ENCODE measurements around the gene CCKAR.
"Not testable (repeated sequence)": the region's sequence is repeated elsewhere in the genome, so short reads cannot be mapped to it uniquely, and the experiment has no call there.

The CCKAR gene

GRCh38 chr4:26490111-26490959 is at the start of gene CCKAR:
TSS of gene CCKAR (minus strand) at chr4:26490484. CDS start at chr4:26490267, 217 bp downstream.
- DNase-seq (ENCODE audit: low read depth in 2 of 2) = no peak

- DNase-seq (ENCODE audit: low read depth in 2 of 2) = no peak
Measured at GRCh38 chr4:26533685-26534084, 43.4 kb upstream of the CCKAR start.

GRCh38 chr4:26531491-26532116 is 41.3 kb upstream of the CCKAR start:
- DNase-seq (ENCODE audit: low read depth in 2 of 2) = no peak

GRCh38 chr4:26530099-26530498 is 39.8 kb upstream of the CCKAR start:
- no peak for DNase-seq (ENCODE audit: low read depth in 2 of 2)

DNA sequence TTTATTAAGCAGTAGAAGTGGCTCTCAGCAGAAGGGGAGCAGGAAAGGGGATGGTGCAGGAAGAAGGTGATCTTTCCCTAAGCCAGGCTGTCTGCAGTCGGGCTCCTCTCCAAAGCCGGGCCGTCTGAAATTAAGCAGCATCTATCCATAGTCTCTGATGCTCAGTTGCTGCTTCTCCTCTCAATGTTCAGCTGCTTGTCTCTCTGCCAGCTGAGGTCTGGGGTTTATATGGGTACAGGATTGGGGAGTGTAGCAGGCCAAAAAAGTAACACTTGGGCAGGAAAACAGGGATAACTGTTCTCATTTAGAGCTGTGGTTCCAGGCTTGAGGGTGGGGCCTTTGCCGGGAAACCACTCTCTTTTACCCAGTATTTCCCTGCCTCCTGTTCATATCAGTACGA is 39.2 kb upstream of the CCKAR start:
- DNase-seq (ENCODE audit: low read depth in 2 of 2) = no peak

DNA sequence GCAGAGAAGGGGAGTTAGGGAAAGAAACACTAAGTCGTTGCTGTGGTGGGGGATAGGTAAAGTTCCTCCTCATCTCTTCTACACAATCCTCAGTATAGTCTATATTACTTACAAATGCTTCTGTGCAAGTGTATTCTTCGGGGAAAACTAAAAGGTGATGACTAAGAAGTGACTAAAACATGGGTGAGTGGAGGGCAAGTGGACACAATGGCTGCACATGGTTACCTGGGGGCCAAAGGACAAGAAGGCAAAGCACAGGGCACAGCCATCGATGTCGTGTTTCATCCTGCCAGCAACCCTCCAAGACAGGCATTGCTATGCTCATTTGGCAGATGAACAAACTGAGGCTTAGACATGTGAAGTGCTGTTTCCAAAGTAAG is 35.5 kb upstream of the CCKAR start:
- DNase-seq (ENCODE audit: low read depth in 2 of 2) = no peak

DNA sequence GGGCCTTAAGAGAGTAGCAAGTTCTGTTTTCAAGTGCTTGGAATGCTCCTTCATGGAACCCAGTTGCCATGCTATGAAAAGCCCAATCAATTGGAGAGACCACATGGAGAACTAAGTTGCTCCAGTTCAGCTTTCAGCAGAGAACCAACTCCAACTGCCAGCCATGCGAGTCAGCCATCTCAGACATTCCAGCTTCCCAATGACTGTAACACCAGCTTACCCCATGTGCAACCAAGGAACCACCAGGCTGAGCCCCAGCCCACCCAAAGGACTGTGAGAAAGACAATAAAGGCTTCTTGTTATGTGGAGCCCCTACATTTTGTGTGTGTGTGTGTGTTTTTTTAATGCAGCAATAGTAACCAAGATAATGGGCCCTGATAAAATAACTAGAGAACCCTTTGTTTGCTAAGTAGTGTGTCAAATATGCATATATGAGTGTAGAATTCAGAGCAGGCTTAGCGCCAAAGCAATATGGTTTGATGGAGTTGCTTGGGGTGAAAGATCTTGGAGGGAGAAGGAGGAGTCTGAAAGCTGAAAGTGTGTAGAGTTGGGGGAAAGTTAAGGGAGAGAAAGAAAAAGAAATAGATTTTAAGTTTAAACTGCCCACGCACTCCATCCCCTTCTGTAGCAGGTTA is 35.0 kb upstream of the CCKAR start:
- DNase-seq (ENCODE audit: low read depth in 2 of 2) = no peak

- no peak for DNase-seq (ENCODE audit: low read depth in 2 of 2)
Measured at GRCh38 chr4:26524011-26524410, 33.7 kb upstream of the CCKAR start.

- no peak for DNase-seq (ENCODE audit: low read depth in 2 of 2)
Measured at GRCh38 chr4:26522478-26522877, 32.2 kb upstream of the CCKAR start.

- DNase-seq (ENCODE audit: low read depth in 2 of 2) = no peak
Measured at GRCh38 chr4:26520728-26521450, 30.6 kb upstream of the CCKAR start.

GRCh38 chr4:26515936-26516335 is 25.7 kb upstream of the CCKAR start:
- no peak for DNase-seq (ENCODE audit: low read depth in 2 of 2)

GRCh38 chr4:26510334-26510964 is 20.2 kb upstream of the CCKAR start:
- DNase-seq (ENCODE audit: low read depth in 2 of 2) = no peak

DNA sequence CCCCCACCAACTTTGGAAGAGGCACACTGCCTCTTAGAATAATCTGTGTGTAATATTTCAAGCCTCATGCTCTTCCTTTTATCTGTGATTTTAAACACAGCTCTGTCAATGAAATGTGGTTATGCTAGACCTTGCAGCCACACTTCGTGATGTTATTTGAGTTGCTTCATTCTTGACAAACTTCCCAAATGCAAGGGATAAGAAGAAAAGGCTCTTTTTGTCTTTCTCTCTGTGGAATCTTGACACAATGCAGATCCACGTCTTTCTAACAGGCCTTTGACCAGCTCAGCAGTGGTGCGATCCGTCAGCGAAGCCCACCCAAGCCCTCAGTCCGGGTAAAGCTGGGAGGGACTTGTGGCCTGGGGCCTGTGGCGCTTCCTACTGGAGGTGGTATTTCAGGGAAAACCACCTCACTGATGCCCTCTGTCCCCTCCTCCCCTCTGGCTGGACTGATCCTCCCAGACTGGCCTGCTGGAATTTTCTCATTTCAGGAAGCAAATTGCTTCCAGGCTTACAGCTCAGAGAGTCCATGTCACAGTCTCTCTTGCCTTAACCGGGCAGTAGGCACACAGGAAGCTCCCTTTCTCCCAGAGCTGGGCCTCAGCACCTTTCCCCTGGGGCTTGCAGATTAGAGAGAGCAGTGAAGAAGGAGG is 19.5 kb upstream of the CCKAR start:
- DNase-seq (ENCODE audit: low read depth in 2 of 2) = no peak

DNA sequence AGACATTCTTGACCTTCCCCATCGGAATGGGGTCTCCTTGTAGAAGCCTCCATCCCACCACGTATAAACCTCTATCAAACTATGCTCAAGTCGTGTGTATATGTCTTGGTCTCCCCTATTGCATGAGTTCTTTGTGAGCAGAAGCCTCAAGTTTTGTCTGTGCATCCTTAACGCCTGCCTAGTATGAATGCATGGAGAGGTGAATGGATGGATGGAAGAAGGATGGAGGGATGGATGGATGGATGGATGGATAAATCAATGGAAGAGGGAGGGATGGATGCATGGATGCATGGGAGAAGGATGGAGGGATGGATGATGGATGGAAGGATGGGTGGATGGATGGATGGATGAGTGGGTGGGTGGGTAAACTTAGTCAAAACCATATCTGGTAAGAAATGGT is 17.0 kb upstream of the CCKAR start:
- DNase-seq (ENCODE audit: low read depth in 2 of 2) = no peak

DNA sequence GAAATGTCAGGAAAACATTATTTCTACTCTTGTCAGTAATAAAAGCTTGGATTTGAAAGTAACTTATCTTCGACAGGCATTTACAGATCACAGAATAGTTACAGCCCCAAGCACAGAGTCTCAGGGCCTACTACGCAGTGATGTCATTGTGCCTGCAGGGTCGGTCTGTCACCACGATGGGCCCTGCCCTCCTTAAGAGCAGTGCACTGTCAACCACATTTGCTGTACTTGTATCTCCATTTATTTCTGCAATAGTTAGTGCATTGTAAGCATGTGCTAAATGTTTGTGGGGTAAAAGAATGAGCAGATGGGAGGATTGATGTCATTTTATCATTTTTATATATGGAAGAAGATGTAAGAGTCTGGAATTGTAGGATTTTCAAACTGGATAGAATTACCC is 13.6 kb upstream of the CCKAR start:
- no peak for DNase-seq (ENCODE audit: low read depth in 2 of 2)

DNA sequence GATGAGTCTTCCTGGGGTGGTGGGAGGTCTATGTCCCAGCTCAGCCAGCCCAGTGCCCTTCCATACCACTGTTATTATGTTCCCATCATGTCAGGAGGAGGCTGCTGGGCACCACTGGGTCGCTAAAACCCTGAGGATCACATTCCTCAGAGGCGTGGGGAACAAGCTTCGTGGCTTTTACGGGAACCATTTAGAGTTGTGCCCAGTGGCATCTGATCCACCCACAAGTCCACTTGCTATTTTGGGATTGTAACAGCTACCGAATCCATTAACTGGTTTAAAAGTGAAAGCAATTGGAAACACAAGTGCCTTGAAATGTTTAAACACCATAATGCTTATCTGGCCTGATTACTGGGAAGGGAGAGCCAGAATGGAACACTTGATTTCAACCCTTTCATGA is 13.1 kb upstream of the CCKAR start:
- DNase-seq (ENCODE audit: low read depth in 2 of 2) = no peak

- not testable (repeated sequence) for DNase-seq (ENCODE audit: low read depth in 2 of 2)
Measured at GRCh38 chr4:26500565-26500999, 10.3 kb upstream of the CCKAR start.

DNA sequence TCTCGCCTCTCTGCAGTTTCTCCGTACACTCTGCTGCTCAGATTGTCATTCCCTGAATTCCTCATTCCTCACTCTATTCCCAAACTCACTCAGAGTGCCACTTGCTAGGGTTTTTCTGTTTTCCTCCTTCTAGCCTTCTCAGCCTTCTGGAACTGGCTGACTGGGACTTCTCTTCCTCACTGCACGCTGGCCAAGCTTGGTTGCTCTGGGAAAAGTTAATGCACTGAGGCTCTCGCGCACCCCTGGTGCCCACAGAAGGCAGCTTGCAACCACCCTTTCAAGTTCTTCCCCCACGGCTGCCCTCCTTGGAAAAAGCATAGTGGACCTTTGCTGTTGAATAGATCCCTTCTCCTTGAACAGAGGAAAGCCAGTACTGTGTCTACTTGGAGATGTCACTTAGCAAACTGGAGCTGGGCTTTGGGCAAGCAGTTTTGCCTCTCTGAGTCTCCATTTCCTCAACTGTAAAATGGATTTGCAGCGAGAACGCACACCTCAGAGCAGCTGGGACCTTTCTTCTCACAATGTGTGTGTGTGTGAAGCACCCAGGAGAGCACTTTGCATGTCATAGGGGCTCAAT is 6.0 kb upstream of the CCKAR start:
- no peak for DNase-seq (ENCODE audit: low read depth in 2 of 2)

- DNase-seq (ENCODE audit: low read depth in 2 of 2) = no peak
Measured at GRCh38 chr4:26493461-26493860, 3.2 kb upstream of the CCKAR start.

- no peak for DNase-seq (ENCODE audit: low read depth in 2 of 2)
Measured at GRCh38 chr4:26491449-26492170, 1.3 kb upstream of the CCKAR start.

All from stimulated activated CD4-positive, alpha-beta T cell treated with anti-CD3 and anti-CD28 coated beads, Interleukin-15, amount 100 ng/mL, for 48 hours (primary cell).